ENCODE measurements around the gene CD59. TPM values are rescaled to one million over a fixed set of nuclear protein-coding genes. Genes with fewer than 3 reads are reported as not detected.

Gene CD59
- total and polyA plus RNA-seq, 9 of the 15 experiments (the other 6 are each of a cell fraction or from before 2014, with no cell fraction given), result 38.1 to 338 (median 173) TPM

GRCh38 chr11:33722590-33723234 is 13.5 kb downstream of the CD59 start (continued):
- no peak for TF ChIP-seq XRCC4 (IDR thresholded peaks at IDR 0.05; ENCODE audit: extremely low read depth, insufficient read depth, insufficient read length)
- TF ChIP-seq CBX1 (IDR thresholded peaks at IDR 0.05; ENCODE audit: low read depth), result no peak
- no peak for TF ChIP-seq MXD1 (CRISPR knock-in tag; IDR thresholded peaks at IDR 0.05; ENCODE audit: borderline replicate concordance, poor library complexity, severe bottlenecking)
- no peak for TF ChIP-seq ZNF518B (CRISPR knock-in tag; IDR thresholded peaks at IDR 0.05)
- no peak for TF ChIP-seq PCBP1 (IDR thresholded peaks at IDR 0.05; ENCODE audit: low read depth, low read length, poor library complexity, severe bottlenecking)
- peak; percentile 66; the same call in 1 of the 2 replicates for TF ChIP-seq JUN (IDR thresholded peaks at IDR 0.05; ENCODE audit: borderline replicate concordance, low read depth, low read length)
- TF ChIP-seq JUN (CRISPR knock-in tag; IDR thresholded peaks at IDR 0.05; ENCODE audit: borderline replicate concordance), result no peak
- 0 out of 2 replicates have a peak, but pooled peaks have one; percentile 2 for TF ChIP-seq ATF3 (IDR thresholded peaks at IDR 0.05)
- 0 out of 2 replicates have a peak, but pooled peaks have one; percentile 6 for TF ChIP-seq ATF3 (CRISPR knock-in tag; conservative IDR thresholded peaks at IDR 0.05)
- TF ChIP-seq NRF1 (conservative IDR thresholded peaks at IDR 0.05 in 1 of 2, IDR thresholded peaks at IDR 0.05 in 1 of 2), result 0 out of 4 replicates have a peak, but pooled peaks of 1 of the 2 experiments have one; percentile 2
- TF ChIP-seq UBTF (IDR thresholded peaks at IDR 0.05; ENCODE audit: borderline replicate concordance in 1 of 2, low read depth in 2 of 2, low read length in 2 of 2), result peak in 1 of 2 experiments; percentile 61; a peak in 1 of 4 replicates
- TF ChIP-seq KDM1A (IDR thresholded peaks at IDR 0.05), result peak; percentile 46 to 75; a peak in 3 of 4 replicates
- TF ChIP-seq POLR2G (IDR thresholded peaks at IDR 0.05; ENCODE audit: low read depth, low read length), result no peak
- no peak for TF ChIP-seq IRF1 (CRISPR knock-in tag; IDR thresholded peaks at IDR 0.05; ENCODE audit: borderline replicate concordance)
- no peak for TF ChIP-seq RBM39 (optimal IDR thresholded peaks at IDR 0.05; ENCODE audit: low read depth, low read length)
- no peak for TF ChIP-seq SRSF9 (IDR thresholded peaks at IDR 0.05; ENCODE audit: borderline replicate concordance, low read depth, low read length)

Data from K562 (cell line).